Peyer's patch (tissue), 4 donors: Measurements from ENCODE around the gene CT45A2.
"Not testable (repeated sequence)": the region's sequence is repeated elsewhere in the genome, so short reads cannot be mapped to it uniquely, and the experiment has no call there.

Experiments used
- POLR2A ChIP-seq, 2 donors: fragments of 450-650 bp; IDR thresholded peaks; one replicate each; pipeline ENCODE4 v1.5.1; 2017; ENCODE audit warnings: antibody characterized with exemption in 2 of 2, mild to moderate bottlenecking in 2 of 2, moderate library complexity in 2 of 2
- TF ChIP-seq, protein P1 (sequence below), 6 experiments: fragments of 450-650 bp in 4 of 6; fragments of 200-600 bp in 2 of 6; sonication (generic) in 1 of 6; IDR thresholded peaks; one replicate each; pipeline ENCODE4 v1.5.1; 2017 to 2019; ENCODE audit warnings: antibody characterized with exemption in 6 of 6, mild to moderate bottlenecking in 3 of 6, moderate library complexity in 1 of 6

DNA sequence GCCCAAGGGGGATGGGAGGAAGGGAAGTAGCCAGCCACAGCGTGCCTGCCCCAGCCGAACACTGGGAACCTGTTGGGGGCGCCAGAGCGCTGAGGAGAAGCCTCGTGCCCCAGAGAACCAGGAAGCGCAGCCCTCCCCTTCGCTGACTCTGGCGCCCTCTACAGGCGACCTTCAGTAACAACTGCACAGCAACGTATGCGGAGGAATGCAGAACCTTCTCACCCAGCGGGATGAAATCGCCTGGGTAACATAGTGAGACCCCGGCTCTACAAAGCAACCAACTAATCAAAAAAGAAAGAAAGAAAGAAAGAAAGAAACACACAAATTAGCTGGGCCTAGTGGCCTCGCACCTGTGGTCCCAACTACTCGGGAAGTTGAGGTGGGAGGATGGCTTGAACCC is 17.1 kb downstream of the CT45A2 start, which contains the start of gene CT45A6:
- TF ChIP-seq POLR2A (IDR thresholded peaks at IDR 0.05), result not testable (repeated sequence)
- TF ChIP-seq, protein P1, sequence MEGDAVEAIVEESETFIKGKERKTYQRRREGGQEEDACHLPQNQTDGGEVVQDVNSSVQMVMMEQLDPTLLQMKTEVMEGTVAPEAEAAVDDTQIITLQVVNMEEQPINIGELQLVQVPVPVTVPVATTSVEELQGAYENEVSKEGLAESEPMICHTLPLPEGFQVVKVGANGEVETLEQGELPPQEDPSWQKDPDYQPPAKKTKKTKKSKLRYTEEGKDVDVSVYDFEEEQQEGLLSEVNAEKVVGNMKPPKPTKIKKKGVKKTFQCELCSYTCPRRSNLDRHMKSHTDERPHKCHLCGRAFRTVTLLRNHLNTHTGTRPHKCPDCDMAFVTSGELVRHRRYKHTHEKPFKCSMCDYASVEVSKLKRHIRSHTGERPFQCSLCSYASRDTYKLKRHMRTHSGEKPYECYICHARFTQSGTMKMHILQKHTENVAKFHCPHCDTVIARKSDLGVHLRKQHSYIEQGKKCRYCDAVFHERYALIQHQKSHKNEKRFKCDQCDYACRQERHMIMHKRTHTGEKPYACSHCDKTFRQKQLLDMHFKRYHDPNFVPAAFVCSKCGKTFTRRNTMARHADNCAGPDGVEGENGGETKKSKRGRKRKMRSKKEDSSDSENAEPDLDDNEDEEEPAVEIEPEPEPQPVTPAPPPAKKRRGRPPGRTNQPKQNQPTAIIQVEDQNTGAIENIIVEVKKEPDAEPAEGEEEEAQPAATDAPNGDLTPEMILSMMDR (IDR thresholded peaks at IDR 0.05), result not testable (repeated sequence)
